Left lung (tissue), 10 donors: ENCODE measurements around the gene PLD1. TPM values are rescaled to one million over a fixed set of nuclear protein-coding genes. Genes with fewer than 3 reads are reported as not detected.

Source experiments
- ATAC-seq: fragments of 200-7000 bp; cut with Tn5 transposase; one replicate; pipeline ENCODE4 v1.9.1; 2020; ENCODE audit warnings: moderate library complexity
- DNase-seq, 4 donors: peaks; one replicate each; pipeline ENCODE4 v3.0.0-alpha.2; 2013 to 2020
- H3K27ac ChIP-seq, 2 donors: fragments of 200-600 bp; sonication (generic) in 1 of 2; one replicate each; pipeline versions ENCODE4 v1.5.0 to v1.8.0; 2020 to 2021
- H3K27me3 ChIP-seq, 2 donors: fragments of 200-600 bp; sonication (generic) in 1 of 2; one replicate each; pipeline versions ENCODE4 v1.5.0 to v1.8.0; 2020 to 2021
- H3K36me3 ChIP-seq, 2 donors: fragments of 200-600 bp; sonication (generic) in 1 of 2; one replicate each; pipeline versions ENCODE4 v1.5.0 to v1.8.0; 2020 to 2021
- H3K4me1 ChIP-seq, 2 donors: fragments of 200-600 bp; one replicate each; pipeline ENCODE4 v1.8.0; 2021
- H3K4me3 ChIP-seq, 2 donors: fragments of 200-600 bp; sonication (generic) in 1 of 2; one replicate each; pipeline versions ENCODE4 v1.5.0 to v1.8.0; 2020 to 2021; ENCODE audit warnings: mild to moderate bottlenecking in 1 of 2
- H3K9me3 ChIP-seq, 2 donors: fragments of 200-600 bp; sonication (generic) in 1 of 2; one replicate each; pipeline versions ENCODE4 v1.5.0 to v1.8.0; 2020 to 2021
- intact Hi-C, 2 donors: fragments of 100-400 bp; cut with DNase I; formaldehyde crosslinking; loops; one replicate each; pipeline versions ENCODE4 v1.11.2 to v1.14.2; 2022
- polyA plus RNA-seq, 6 donors: library from polyadenylated mRNA; unstranded; fragments of 120-200 nt; gene quantifications; one replicate each; pipeline ENCODE4 v1.2.1, GENCODE V29; 2013; ENCODE audit not compliant: insufficient read length in 6 of 6
- total RNA-seq, 2 donors: library from RNA; stranded (reverse); fragmentation: NEBNext Ultra II Directional; extraction: Animal tissue kit (Norgen Biotek cat#: 25700); gene quantifications; one replicate each; pipeline ENCODE4 v1.2.1, GENCODE V29; 2021
- TF ChIP-seq, protein P1 (sequence below), 2 donors: fragments of 200-600 bp; sonication (generic) in 1 of 2; IDR thresholded peaks; one replicate each; pipeline versions ENCODE4 v1.5.0 to v1.8.0; 2021; ENCODE audit warnings: antibody characterized with exemption in 2 of 2
- donor health status: DM: no; HTN: yes; CAD: no.
- donor health status: DM: no; HTN: no; CAD: no.

PLD1 gene
- total and polyA plus RNA-seq, 8 donors: 2.9 to 18.7 (median 5.8) TPM

GRCh38 chr3:171809611-171809860 is 747 bp downstream of the PLD1 start:
- Histone ChIP-seq H3K27ac (peak overlapping the region; percentile 89 to 96), H3K9me3 (no peaks in the 10 kb centered on the region), H3K27me3 (no peaks in the 10 kb centered on the region), H3K4me3 (peak overlapping the region; percentile 70 to 77), H3K4me1 (peaks cover 5 to 72% of the 10 kb centered on the region in 2 donors), H3K36me3 (no peaks in the 10 kb centered on the region)
- TF ChIP-seq, protein P1, sequence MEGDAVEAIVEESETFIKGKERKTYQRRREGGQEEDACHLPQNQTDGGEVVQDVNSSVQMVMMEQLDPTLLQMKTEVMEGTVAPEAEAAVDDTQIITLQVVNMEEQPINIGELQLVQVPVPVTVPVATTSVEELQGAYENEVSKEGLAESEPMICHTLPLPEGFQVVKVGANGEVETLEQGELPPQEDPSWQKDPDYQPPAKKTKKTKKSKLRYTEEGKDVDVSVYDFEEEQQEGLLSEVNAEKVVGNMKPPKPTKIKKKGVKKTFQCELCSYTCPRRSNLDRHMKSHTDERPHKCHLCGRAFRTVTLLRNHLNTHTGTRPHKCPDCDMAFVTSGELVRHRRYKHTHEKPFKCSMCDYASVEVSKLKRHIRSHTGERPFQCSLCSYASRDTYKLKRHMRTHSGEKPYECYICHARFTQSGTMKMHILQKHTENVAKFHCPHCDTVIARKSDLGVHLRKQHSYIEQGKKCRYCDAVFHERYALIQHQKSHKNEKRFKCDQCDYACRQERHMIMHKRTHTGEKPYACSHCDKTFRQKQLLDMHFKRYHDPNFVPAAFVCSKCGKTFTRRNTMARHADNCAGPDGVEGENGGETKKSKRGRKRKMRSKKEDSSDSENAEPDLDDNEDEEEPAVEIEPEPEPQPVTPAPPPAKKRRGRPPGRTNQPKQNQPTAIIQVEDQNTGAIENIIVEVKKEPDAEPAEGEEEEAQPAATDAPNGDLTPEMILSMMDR (IDR thresholded peaks at IDR 0.05): no peak
- ATAC-seq (peak; percentile 33), DNase-seq (peak in 1 of 4 donors; percentile 28)
- intact Hi-C loops: no loop called here

- TF ChIP-seq, protein P1 (IDR thresholded peaks at IDR 0.05): no peak
These were observed 2.5 kb downstream of the PLD1 start for GRCh38 chr3:171807806-171808205.

DNA sequence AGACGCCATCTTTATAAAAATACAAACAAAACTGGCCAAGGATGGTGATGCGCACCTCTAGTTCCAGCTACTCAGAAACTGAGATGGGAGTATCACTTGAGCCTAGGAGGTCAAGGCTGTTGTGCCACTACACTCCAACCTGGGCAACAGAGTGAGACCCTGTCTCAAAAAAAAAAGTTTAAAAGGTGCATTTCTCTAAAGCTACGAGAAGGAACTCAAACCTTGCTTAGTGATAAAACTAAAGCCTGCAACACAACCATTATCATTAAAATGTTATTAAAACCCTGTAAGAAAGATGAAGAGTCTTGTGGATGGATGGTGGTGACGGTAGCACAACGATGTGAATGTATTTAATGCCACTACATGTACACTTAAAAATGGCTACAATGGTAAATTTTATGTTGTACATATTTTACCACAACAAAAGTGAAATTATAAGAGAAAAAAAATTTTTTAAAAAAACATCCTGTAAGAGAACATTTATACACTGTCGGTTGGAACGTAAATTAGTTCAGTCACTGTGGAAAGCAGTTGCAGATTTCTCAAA is 3.1 kb downstream of the PLD1 start:
- no peak for DNase-seq
- Histone ChIP-seq H3K4me1 (peaks cover 5 to 70% of the 10 kb centered on the region in 2 donors), H3K4me3 (no peak overlapping the region), H3K36me3 (no peaks in the 10 kb centered on the region), H3K27me3 (no peaks in the 10 kb centered on the region), H3K9me3 (no peaks in the 10 kb centered on the region), H3K27ac (peak overlapping the region in 1 of 2 donors; percentile 62)
- TF ChIP-seq, protein P1 (IDR thresholded peaks at IDR 0.05): no peak
- intact Hi-C loops: no loop called here
- no peak for ATAC-seq

More at GRCh38 chr3:171807806-171808205, 2.5 kb downstream of the PLD1 start:
- H3K27me3 ChIP-seq: no peaks in the 10 kb centered on the region
- H3K36me3 ChIP-seq: no peaks in the 10 kb centered on the region
- no peak for DNase-seq
- H3K27ac ChIP-seq: no peak overlapping the region
- intact Hi-C loops: no loop called here
- no peaks in the 10 kb centered on the region for H3K9me3 ChIP-seq
- ATAC-seq: no peak
- H3K4me1 ChIP-seq: peaks cover 5 to 67% of the 10 kb centered on the region in 2 donors
- H3K4me3 ChIP-seq: no peak overlapping the region

GRCh38 chr3:171806200-171807128 is 3.8 kb downstream of the PLD1 start:
- no peaks in the 10 kb centered on the region for H3K36me3 ChIP-seq
- H3K9me3 ChIP-seq: no peaks in the 10 kb centered on the region
- H3K4me3 ChIP-seq: no peak overlapping the region
- peaks cover 4 to 70% of the 10 kb centered on the region in 2 donors for H3K4me1 ChIP-seq
- DNase-seq: peak in 1 of 4 donors; percentile 58
- TF ChIP-seq, protein P1 (IDR thresholded peaks at IDR 0.05): no peak
- peak overlapping the region in 1 of 2 donors; percentile 62 for H3K27ac ChIP-seq
- intact Hi-C loops: no loop called here
- H3K27me3 ChIP-seq: no peaks in the 10 kb centered on the region
- no peak for ATAC-seq

DNA sequence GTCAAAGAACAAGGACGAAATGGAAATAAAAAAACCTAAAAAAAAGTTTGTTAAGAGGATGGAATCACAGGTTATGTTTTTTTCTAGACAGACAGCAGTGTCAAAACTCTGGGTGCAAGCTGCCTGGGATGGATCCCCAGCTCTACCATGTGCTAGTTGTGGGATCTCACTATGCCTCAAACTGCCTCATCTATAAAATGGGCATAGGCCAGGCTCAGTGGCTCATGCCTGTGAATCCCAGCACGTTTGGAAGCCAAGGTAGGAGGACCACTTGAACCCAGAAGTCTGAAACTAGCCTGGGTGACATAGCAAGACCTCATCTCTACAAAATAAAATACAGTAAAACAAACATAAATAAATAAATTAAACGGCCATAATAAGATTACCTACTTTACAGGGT is 4.6 kb downstream of the PLD1 start:
- TF ChIP-seq, protein P1 (IDR thresholded peaks at IDR 0.05): no peak
- no peaks in the 10 kb centered on the region for H3K27me3 ChIP-seq
- no peak for ATAC-seq
- no peak overlapping the region for H3K4me3 ChIP-seq
- no peaks in the 10 kb centered on the region for H3K36me3 ChIP-seq
- intact Hi-C loops: no loop called here
- no peak for DNase-seq
- no peaks in the 10 kb centered on the region for H3K9me3 ChIP-seq
- H3K27ac ChIP-seq: peak overlapping the region in 1 of 2 donors; percentile 62
- H3K4me1 ChIP-seq: peaks cover 0 to 70% of the 10 kb centered on the region in 2 donors
